Measurements from ENCODE around the gene MGAT5.

The MGAT5 gene

DNA sequence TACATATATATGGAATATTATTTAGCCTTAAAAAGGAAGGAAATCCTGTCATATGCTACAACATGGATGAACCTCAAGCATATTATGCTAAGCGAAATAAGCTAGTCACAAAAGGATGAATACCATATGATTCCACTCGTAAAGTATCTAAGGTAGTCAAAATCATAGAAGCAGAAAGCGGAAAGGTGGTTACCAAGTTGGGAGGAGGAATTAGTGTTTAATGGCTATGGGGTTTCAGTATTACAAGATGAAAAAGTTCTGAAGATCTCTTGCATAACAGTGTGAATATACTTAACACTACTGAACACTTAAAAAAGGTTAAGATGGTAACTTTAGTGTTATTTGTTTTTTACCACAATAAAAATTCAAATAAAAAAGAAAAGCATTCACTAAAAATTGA is 99.0 kb downstream of the MGAT5 start:
- ATAC-seq = no peak
- TF ChIP-seq, protein P1, sequence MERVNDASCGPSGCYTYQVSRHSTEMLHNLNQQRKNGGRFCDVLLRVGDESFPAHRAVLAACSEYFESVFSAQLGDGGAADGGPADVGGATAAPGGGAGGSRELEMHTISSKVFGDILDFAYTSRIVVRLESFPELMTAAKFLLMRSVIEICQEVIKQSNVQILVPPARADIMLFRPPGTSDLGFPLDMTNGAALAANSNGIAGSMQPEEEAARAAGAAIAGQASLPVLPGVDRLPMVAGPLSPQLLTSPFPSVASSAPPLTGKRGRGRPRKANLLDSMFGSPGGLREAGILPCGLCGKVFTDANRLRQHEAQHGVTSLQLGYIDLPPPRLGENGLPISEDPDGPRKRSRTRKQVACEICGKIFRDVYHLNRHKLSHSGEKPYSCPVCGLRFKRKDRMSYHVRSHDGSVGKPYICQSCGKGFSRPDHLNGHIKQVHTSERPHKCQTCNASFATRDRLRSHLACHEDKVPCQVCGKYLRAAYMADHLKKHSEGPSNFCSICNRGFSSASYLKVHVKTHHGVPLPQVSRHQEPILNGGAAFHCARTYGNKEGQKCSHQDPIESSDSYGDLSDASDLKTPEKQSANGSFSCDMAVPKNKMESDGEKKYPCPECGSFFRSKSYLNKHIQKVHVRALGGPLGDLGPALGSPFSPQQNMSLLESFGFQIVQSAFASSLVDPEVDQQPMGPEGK (CRISPR knock-in tag; IDR thresholded peaks at IDR 0.05; ENCODE audit: borderline replicate concordance) = no peak
- no peak for TF ChIP-seq ZNF565 (CRISPR knock-in tag; conservative IDR thresholded peaks at IDR 0.05; ENCODE audit: low read depth)
- TF ChIP-seq RARB (CRISPR knock-in tag; IDR thresholded peaks at IDR 0.05) = no peak
- TF ChIP-seq PPARA (CRISPR knock-in tag; IDR thresholded peaks at IDR 0.05; ENCODE audit: borderline replicate concordance) = no peak
- no peak for TF ChIP-seq ZFP3 (CRISPR knock-in tag; IDR thresholded peaks at IDR 0.05)
- TF ChIP-seq, protein P2, sequence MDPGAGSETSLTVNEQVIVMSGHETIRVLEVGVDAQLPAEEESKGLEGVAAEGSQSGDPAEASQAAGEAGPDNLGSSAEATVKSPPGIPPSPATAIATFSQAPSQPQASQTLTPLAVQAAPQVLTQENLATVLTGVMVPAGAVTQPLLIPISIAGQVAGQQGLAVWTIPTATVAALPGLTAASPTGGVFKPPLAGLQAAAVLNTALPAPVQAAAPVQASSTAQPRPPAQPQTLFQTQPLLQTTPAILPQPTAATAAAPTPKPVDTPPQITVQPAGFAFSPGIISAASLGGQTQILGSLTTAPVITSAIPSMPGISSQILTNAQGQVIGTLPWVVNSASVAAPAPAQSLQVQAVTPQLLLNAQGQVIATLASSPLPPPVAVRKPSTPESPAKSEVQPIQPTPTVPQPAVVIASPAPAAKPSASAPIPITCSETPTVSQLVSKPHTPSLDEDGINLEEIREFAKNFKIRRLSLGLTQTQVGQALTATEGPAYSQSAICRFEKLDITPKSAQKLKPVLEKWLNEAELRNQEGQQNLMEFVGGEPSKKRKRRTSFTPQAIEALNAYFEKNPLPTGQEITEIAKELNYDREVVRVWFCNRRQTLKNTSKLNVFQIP (CRISPR knock-in tag; IDR thresholded peaks at IDR 0.05; ENCODE audit: borderline replicate concordance, low read depth) = no peak
- no peak for TF ChIP-seq CSRNP3 (CRISPR knock-in tag; IDR thresholded peaks at IDR 0.05)
- TF ChIP-seq ZNF70 (CRISPR knock-in tag; IDR thresholded peaks at IDR 0.05) = no peak
- TF ChIP-seq ZC3H10 (CRISPR knock-in tag; IDR thresholded peaks at IDR 0.05) = no peak
- TF ChIP-seq ZNF8 (CRISPR knock-in tag; IDR thresholded peaks at IDR 0.05) = no peak

DNA sequence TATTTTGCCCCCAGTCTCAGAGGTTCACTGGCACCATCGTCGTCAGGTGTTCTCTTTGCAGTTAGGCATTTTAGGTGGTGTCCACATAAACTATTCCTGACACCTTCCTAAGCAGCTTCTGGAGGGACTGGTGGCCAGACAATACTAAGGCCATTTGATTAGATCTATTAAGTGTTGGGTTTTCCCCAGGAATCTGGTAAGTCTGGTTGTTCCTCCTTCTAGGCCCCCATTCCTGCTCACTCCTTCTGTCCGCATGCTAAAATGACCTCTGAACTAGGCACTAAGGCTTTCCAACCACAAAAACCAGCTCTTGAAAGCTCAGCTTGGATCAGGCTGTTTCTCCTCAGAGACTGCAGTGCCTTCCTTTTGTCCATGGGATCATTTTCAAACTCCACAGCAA is 100.7 kb downstream of the MGAT5 start:
- ATAC-seq = no peak
- TF ChIP-seq CREB5 (CRISPR knock-in tag; IDR thresholded peaks at IDR 0.05; ENCODE audit: low read depth) = no peak
- TF ChIP-seq, protein P1 (CRISPR knock-in tag; IDR thresholded peaks at IDR 0.05; ENCODE audit: borderline replicate concordance) = no peak
- no peak for TF ChIP-seq SNAI2 (CRISPR knock-in tag; IDR thresholded peaks at IDR 0.05)
- no peak for TF ChIP-seq BACH2 (CRISPR knock-in tag; IDR thresholded peaks at IDR 0.05; ENCODE audit: borderline replicate concordance)
- no peak for TF ChIP-seq ZFP30 (CRISPR knock-in tag; IDR thresholded peaks at IDR 0.05)
- TF ChIP-seq ISL1 (CRISPR knock-in tag; IDR thresholded peaks at IDR 0.05) = no peak
- no peak for TF ChIP-seq PPARA (CRISPR knock-in tag; IDR thresholded peaks at IDR 0.05; ENCODE audit: borderline replicate concordance)
- TF ChIP-seq TSHZ2 (CRISPR knock-in tag; IDR thresholded peaks at IDR 0.05) = no peak
- TF ChIP-seq ZNF70 (CRISPR knock-in tag; IDR thresholded peaks at IDR 0.05) = no peak
- no peak for TF ChIP-seq CSDC2 (CRISPR knock-in tag; IDR thresholded peaks at IDR 0.05)
- TF ChIP-seq, protein P2 (CRISPR knock-in tag; IDR thresholded peaks at IDR 0.05; ENCODE audit: borderline replicate concordance, low read depth) = no peak
- no peak for TF ChIP-seq RARB (CRISPR knock-in tag; IDR thresholded peaks at IDR 0.05)
- no peak for TF ChIP-seq ZNF8 (CRISPR knock-in tag; IDR thresholded peaks at IDR 0.05)
- TF ChIP-seq TOX (CRISPR knock-in tag; IDR thresholded peaks at IDR 0.05; ENCODE audit: borderline replicate concordance) = no peak
- TF ChIP-seq GLIS3 (CRISPR knock-in tag; IDR thresholded peaks at IDR 0.05) = no peak
- TF ChIP-seq ZFP3 (CRISPR knock-in tag; IDR thresholded peaks at IDR 0.05) = no peak
